ENCODE data around the gene RNF8. TPM values are rescaled to one million over a fixed set of nuclear protein-coding genes. Genes with fewer than 3 reads are reported as not detected.

The RNF8 gene
- total RNA-seq, 2 experiments from 2014 or later: 19.8 to 21.1 TPM

DNA sequence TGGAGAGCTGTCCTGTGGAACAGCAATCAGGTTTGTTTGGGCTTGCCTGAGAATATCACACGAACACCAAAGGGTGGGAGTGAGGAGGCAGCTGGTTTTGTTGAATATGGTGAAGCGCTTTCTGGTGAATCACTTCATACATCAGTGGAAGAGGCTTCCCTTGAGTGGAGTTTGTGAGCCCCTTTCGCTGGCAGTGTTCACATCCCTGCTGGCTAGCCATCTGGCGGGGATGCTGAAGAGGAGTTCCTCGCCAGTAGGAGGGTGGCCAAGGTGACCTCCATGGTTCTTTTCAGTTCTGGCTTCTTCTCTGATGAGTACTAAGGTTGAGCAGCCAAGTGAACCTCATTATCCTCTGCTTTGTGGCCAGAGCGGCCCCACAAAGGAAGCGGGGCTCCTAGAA lies 37.7 kb upstream of the RNF8 start:
- no peak for DNase-seq
- Mint-ChIP-seq H3K36me3 (ENCODE audit: low read depth) (peaks cover 7% of the 10 kb centered on the region), H3K27ac (no peak overlapping the region), H3K4me1 (ENCODE audit: low read depth) (peaks cover 3% of the 10 kb centered on the region), H3K27me3 (no peaks in the 10 kb centered on the region), H3K4me3 (no peak overlapping the region), H3K9me3 (no peaks in the 10 kb centered on the region)
- ChIA-PET POLR2A (interaction anchor here (1.2 kb wide), 1 partner anchor 51 kb away, joined by 4 read pairs; no protein-coding TSS in a partner anchor), CTCF (interaction anchor here (1.2 to 7.1 kb wide), 5 partner anchors 8 to 294 kb away, joined by 3 to 33 read pairs (median 12); no protein-coding TSS in a partner anchor)
- ATAC-seq: no peak
- intact Hi-C loops (cut with micrococcal nuclease): no loop called here
- no peak for TF ChIP-seq CTCF (IDR thresholded peaks at IDR 0.05)

GRCh38 chr6:37317312-37318038 lies 36.3 kb upstream of the RNF8 start:
- Mint-ChIP-seq H3K4me1 (ENCODE audit: low read depth) (peaks cover 3% of the 10 kb centered on the region), H3K36me3 (ENCODE audit: low read depth) (peaks cover 7% of the 10 kb centered on the region), H3K9me3 (no peaks in the 10 kb centered on the region), H3K27me3 (no peaks in the 10 kb centered on the region), H3K4me3 (no peak overlapping the region), H3K27ac (no peak overlapping the region)
- ATAC-seq (no peak), DNase-seq (no peak)
- ChIA-PET CTCF (interaction anchor here (2.1 to 4.8 kb wide), 2 partner anchors 8 to 18 kb away, joined by 12 to 27 read pairs; no protein-coding TSS in a partner anchor), POLR2A (interaction anchor here (0.9 kb wide), 1 partner anchor 1513 kb away, joined by 3 read pairs; no protein-coding TSS in a partner anchor)
- intact Hi-C loops (cut with micrococcal nuclease): no loop called here
- TF ChIP-seq CTCF (IDR thresholded peaks at IDR 0.05): no peak

GRCh38 chr6:37319156-37319555 lies 34.6 kb upstream of the RNF8 start:
- no peak overlapping the region for H3K27ac Mint-ChIP-seq
- no peak for TF ChIP-seq CTCF (IDR thresholded peaks at IDR 0.05)
- DNase-seq (no peak), ATAC-seq (no peak)
- no peaks in the 10 kb centered on the region for H3K9me3 Mint-ChIP-seq
- no peak overlapping the region for H3K4me3 Mint-ChIP-seq
- H3K4me1 Mint-ChIP-seq (ENCODE audit: low read depth): peaks cover 12% of the 10 kb centered on the region
- intact Hi-C loops (cut with micrococcal nuclease): no loop called here
- H3K36me3 Mint-ChIP-seq (ENCODE audit: low read depth): peaks cover 5% of the 10 kb centered on the region
- H3K27me3 Mint-ChIP-seq: no peaks in the 10 kb centered on the region
- CTCF ChIA-PET: interaction anchor here (1.1 kb wide), 1 partner anchor 11 kb away, joined by 4 read pairs; no protein-coding TSS in a partner anchor
- POLR2A ChIA-PET: no interaction called here

- no peaks in the 10 kb centered on the region for H3K27me3 Mint-ChIP-seq
- H3K4me1 Mint-ChIP-seq (ENCODE audit: low read depth): peaks cover 10% of the 10 kb centered on the region
- H3K4me3 Mint-ChIP-seq: no peak overlapping the region
- H3K27ac Mint-ChIP-seq: no peak overlapping the region
- H3K9me3 Mint-ChIP-seq: no peaks in the 10 kb centered on the region
- no peak for TF ChIP-seq CTCF (IDR thresholded peaks at IDR 0.05)
- H3K36me3 Mint-ChIP-seq (ENCODE audit: low read depth): peaks cover 2% of the 10 kb centered on the region
- ChIA-PET CTCF (interaction anchor here (0.9 to 1.1 kb wide), 2 partner anchors 12 to 372 kb away, joined by 3 to 4 read pairs; no protein-coding TSS in a partner anchor), POLR2A (interaction anchor here (0.9 kb wide), 1 partner anchor 30 kb away, joined by 3 read pairs; no protein-coding TSS in a partner anchor)
- intact Hi-C loops (cut with micrococcal nuclease): no loop called here
- ATAC-seq: no peak
- no peak for DNase-seq
Measured at GRCh38 chr6:37319856-37320480, 33.8 kb upstream of the RNF8 start.

GRCh38 chr6:37320646-37321045 lies 33.1 kb upstream of the RNF8 start:
- ChIA-PET CTCF (interaction anchor here (0.9 kb wide), 1 partner anchor 372 kb away, joined by 3 read pairs; no protein-coding TSS in a partner anchor), POLR2A (interaction anchor here (0.9 kb wide), 1 partner anchor 31 kb away, joined by 3 read pairs; no protein-coding TSS in a partner anchor)
- TF ChIP-seq CTCF (IDR thresholded peaks at IDR 0.05): no peak
- Mint-ChIP-seq H3K4me1 (ENCODE audit: low read depth) (peaks cover 12% of the 10 kb centered on the region), H3K27me3 (no peaks in the 10 kb centered on the region), H3K36me3 (ENCODE audit: low read depth) (peaks cover 2% of the 10 kb centered on the region), H3K27ac (no peak overlapping the region), H3K4me3 (no peak overlapping the region), H3K9me3 (no peaks in the 10 kb centered on the region)
- ATAC-seq: no peak
- intact Hi-C loops (cut with micrococcal nuclease): no loop called here
- no peak for DNase-seq

All from activated CD8-positive, alpha-beta T cell treated with anti-CD3 and anti-CD28 coated beads for 36 hours (primary cell).